ENCODE results near the gene IL3. TPM values are rescaled to one million over a fixed set of nuclear protein-coding genes. Genes with fewer than 3 reads are reported as not detected.

Gene IL3
- total and polyA plus RNA-seq, 12 donors = not detected

GRCh38 chr5:132069994-132070393, 9.5 kb downstream of the IL3 start:
- TF ChIP-seq CTCF (IDR thresholded peaks at IDR 0.05) = no peak
- intact Hi-C loops (cut with DNase I) = loop anchor here in 7 of 10 donors (5.0 to 10.0 kb wide), 7 partner anchors 62 to 475 kb away; no protein-coding TSS in a partner anchor
- no peak for ATAC-seq
- Histone ChIP-seq H3K27me3 (no peaks in the 10 kb centered on the region), H3K4me3 (no peak overlapping the region), H3K4me1 (peaks cover 0 to 11% (median 0%) of the 10 kb centered on the region in 9 donors), H3K27ac (no peak overlapping the region), H3K9me3 (no peaks in the 10 kb centered on the region), H3K36me3 (no peaks in the 10 kb centered on the region)
- DNase-seq = no peak
- 91 to 97% methylated on average over 3 of the region's 3 CpGs for WGBS, 2 donors

- WGBS, 2 donors = 60 to 68% methylated on average over 13 of the region's 13 CpGs
- ATAC-seq (no peak), DNase-seq (no peak)
- Histone ChIP-seq H3K36me3 (no peaks in the 10 kb centered on the region), H3K9me3 (no peaks in the 10 kb centered on the region), H3K4me3 (no peak overlapping the region), H3K4me1 (peaks cover 0 to 8% (median 0%) of the 10 kb centered on the region in 9 donors), H3K27ac (no peak overlapping the region), H3K27me3 (no peaks in the 10 kb centered on the region)
- intact Hi-C loops (cut with DNase I) = no loop called here
- TF ChIP-seq CTCF (IDR thresholded peaks at IDR 0.05) = no peak
Observed at GRCh38 chr5:132070460-132071337, 10.2 kb downstream of the IL3 start.

GRCh38 chr5:132071338-132071707, 10.9 kb downstream of the IL3 start:
- intact Hi-C loops (cut with DNase I) = no loop called here
- Histone ChIP-seq H3K36me3 (no peaks in the 10 kb centered on the region), H3K27me3 (no peaks in the 10 kb centered on the region), H3K27ac (no peak overlapping the region), H3K9me3 (no peaks in the 10 kb centered on the region), H3K4me3 (no peak overlapping the region), H3K4me1 (peaks cover 0 to 8% (median 0%) of the 10 kb centered on the region in 9 donors)
- ATAC-seq = no peak
- WGBS, 2 donors = 78 to 88% methylated on average over 2 of the region's 2 CpGs
- DNase-seq = no peak
- TF ChIP-seq CTCF (IDR thresholded peaks at IDR 0.05) = no peak

- DNase-seq = no peak
- intact Hi-C loops (cut with DNase I) = no loop called here
Observed at GRCh38 chr5:132072070-132072469, 11.6 kb downstream of the IL3 start.

More at GRCh38 chr5:132072070-132072469, 11.6 kb downstream of the IL3 start:
- 92 to 95% methylated on average over 4 of the region's 4 CpGs for WGBS, 2 donors
- no peaks in the 10 kb centered on the region for H3K36me3 ChIP-seq
- peaks cover 0 to 8% (median 0%) of the 10 kb centered on the region in 9 donors for H3K4me1 ChIP-seq
- ATAC-seq = no peak
- H3K4me3 ChIP-seq = no peak overlapping the region
- H3K27ac ChIP-seq = no peak overlapping the region
- no peaks in the 10 kb centered on the region for H3K27me3 ChIP-seq
- TF ChIP-seq CTCF (IDR thresholded peaks at IDR 0.05) = no peak
- no peaks in the 10 kb centered on the region for H3K9me3 ChIP-seq
